A549 (cell line): ENCODE measurements around the gene RASGRP1. TPM values are rescaled to one million over a fixed set of nuclear protein-coding genes. Genes with fewer than 3 reads are reported as not detected.
A peak's percentile ranks its signal among the peaks of the same experiment; 100 is the strongest.

Source experiments
- ATAC-seq, 2 experiments: fragments of 200-7000 bp in 1 of 2; fragments of >200 bp in 1 of 2; cut with Nextera tagmentation in 1 of 2; cut with Tn5 transposase in 1 of 2; 3 replicates each; pipeline versions ENCODE4 v1.8.0 to v1.9.1; 2018 to 2020; ENCODE audit warnings: mild to moderate bottlenecking in 1 of 2, moderate library complexity in 1 of 2
- CTCF ChIA-PET: fragments of 300-600 bp; sonication (Branson Sonifier 250); formaldehyde crosslinking; extraction: SDS; loops from one replicate; lab custom pipeline; 2021; ENCODE audit warnings: antibody characterized with exemption, inconsistent platforms; lab: Yijun Ruan, JAX
- POLR2A ChIA-PET: fragments of 350-600 bp; formaldehyde crosslinking; extraction: SDS; loops from one replicate; lab custom pipeline; 2021; ENCODE audit warnings: antibody characterized with exemption, inconsistent platforms; lab: Yijun Ruan, JAX
- DNase-seq, 2 experiments: peaks; one replicate each; pipeline versions ENCODE4 v3.0.0 to v3.0.0-alpha.2; 2011 to 2016; ENCODE audit warnings: low read depth in 1 of 2, low spot score in 1 of 2
- FAIRE-seq: peaks from 2 replicates; lab custom pipeline; 2011; peaks lifted over from hg19 to GRCh38; lab: Jason Lieb, UNC
- H3K27ac ChIP-seq, 2 experiments: fragments of >200 bp; sonication (Bioruptor Twin); formaldehyde crosslinking; 3 replicates each; pipeline ENCODE4 v1.5.1; 2016 to 2017
- H3K4me1 ChIP-seq: fragments of >200 bp; sonication (Bioruptor Twin); formaldehyde crosslinking; 3 replicates; pipeline ENCODE4 v1.6.1; 2016
- H3K4me2 ChIP-seq: fragments of >200 bp; sonication (Bioruptor Twin); formaldehyde crosslinking; 3 replicates; pipeline ENCODE4 v1.6.1; 2016
- H3K4me3 ChIP-seq: fragments of >200 bp; sonication (Bioruptor Twin); formaldehyde crosslinking; 3 replicates; pipeline ENCODE4 v1.5.1; 2016
- H3K9me3 ChIP-seq: fragments of >200 bp; sonication (Bioruptor Twin); formaldehyde crosslinking; 3 replicates; pipeline ENCODE4 v1.6.1; 2016
- BHLHE40 ChIP-seq: IDR thresholded peaks from 2 replicates; pipeline ENCODE4 v1.6.1; 2012; ENCODE audit warnings: low read depth, low read length, inconsistent platforms
- CBX8 ChIP-seq: fragments of 200-600 bp; sonication (generic); IDR thresholded peaks from 2 replicates; pipeline ENCODE4 v1.6.1; 2016
- CHD2 ChIP-seq: fragments of 150-350 bp; IDR thresholded peaks from 2 replicates; pipeline ENCODE4 v1.6.1; 2014; ENCODE audit warnings: low read length; ENCODE audit not compliant: partially characterized antibody
- FOSB ChIP-seq: fragments of 250-450 bp; sonication (Bioruptor Pico); IDR thresholded peaks from 2 replicates; pipeline ENCODE4 v1.5.0; 2020; ENCODE audit warnings: mild to moderate bottlenecking, moderate library complexity
- HDAC2 ChIP-seq: fragments of 200-600 bp; sonication (generic); IDR thresholded peaks from 2 replicates; pipeline ENCODE4 v1.6.1; 2016
- HEYL ChIP-seq: fragments of 250-450 bp; sonication (Bioruptor Pico); IDR thresholded peaks from 2 replicates; pipeline ENCODE4 v1.8.0; 2021; ENCODE audit warnings: mild to moderate bottlenecking, moderate library complexity
- HOXB13 ChIP-seq: fragments of 250-450 bp; sonication (Bioruptor Pico); IDR thresholded peaks from 2 replicates; pipeline ENCODE4 v1.5.0; 2020; ENCODE audit warnings: low read depth, mild to moderate bottlenecking, moderate library complexity
- JUN ChIP-seq, 2 experiments: fragments of >200 bp; sonication (Bioruptor Twin); formaldehyde crosslinking; IDR thresholded peaks; 2 replicates in 1 of 2; 3 replicates in 1 of 2; pipeline ENCODE4 v1.6.1; 2016 to 2017
- JUNB ChIP-seq: fragments of >200 bp; sonication (Bioruptor Twin); formaldehyde crosslinking; IDR thresholded peaks from 2 replicates; pipeline ENCODE4 v1.6.1; 2016
- KDM1A ChIP-seq: fragments of 200-600 bp; sonication (generic); IDR thresholded peaks from 2 replicates; pipeline ENCODE4 v1.6.1; 2016; ENCODE audit warnings: low read depth, mild to moderate bottlenecking
- MYC ChIP-seq: IDR thresholded peaks from 2 replicates; pipeline ENCODE4 v1.6.1; 2012; ENCODE audit warnings: mild to moderate bottlenecking, inconsistent platforms, low read length, improper control_type of control experiment, borderline replicate concordance
- NPAS2 ChIP-seq: fragments of 250-450 bp; sonication (Bioruptor Pico); IDR thresholded peaks from 2 replicates; pipeline ENCODE4 v1.8.0; 2022; ENCODE audit warnings: mild to moderate bottlenecking, moderate library complexity, borderline replicate concordance
- POLR2A ChIP-seq: IDR thresholded peaks from 2 replicates; pipeline ENCODE4 v1.6.1; 2012; ENCODE audit warnings: mild to moderate bottlenecking, low read length
- RAD21 ChIP-seq, 2 experiments: fragments of >200 bp in 1 of 2; sonication (Bioruptor Twin) in 1 of 2; formaldehyde crosslinking in 1 of 2; IDR thresholded peaks in 1 of 2; conservative IDR thresholded peaks in 1 of 2; 2 replicates in 1 of 2; 3 replicates in 1 of 2; pipeline ENCODE4 v1.6.1; 2012 to 2018; ENCODE audit warnings: inconsistent platforms in 1 of 2
- SMC3 ChIP-seq: fragments of >200 bp; sonication (Bioruptor Twin); formaldehyde crosslinking; IDR thresholded peaks from 3 replicates; pipeline ENCODE4 v1.6.1; 2018; ENCODE audit warnings: inconsistent platforms
- TP53 ChIP-seq: fragments of 250-450 bp; sonication (Bioruptor Pico); IDR thresholded peaks from 2 replicates; pipeline ENCODE4 v1.5.0; 2021; ENCODE audit warnings: mild to moderate bottlenecking, moderate library complexity
- ZFP36 ChIP-seq: fragments of 450-650 bp; IDR thresholded peaks from 2 replicates; pipeline ENCODE4 v1.6.1; 2014; ENCODE audit warnings: borderline replicate concordance; ENCODE audit not compliant: partially characterized antibody
- ZSCAN20 ChIP-seq: fragments of 250-450 bp; sonication (Bioruptor Pico); IDR thresholded peaks from 2 replicates; pipeline ENCODE4 v1.8.0; 2022; ENCODE audit warnings: mild to moderate bottlenecking, moderate library complexity
- WGBS: methylation state at CpG from one replicate; pipeline ENCODE4 v1.1.6; 2017; ENCODE audit errors: missing lambda C conversion rate; 5-methylcytosine and 5-hydroxymethylcytosine counted together
- polyA plus RNA-seq, 4 experiments: library from polyadenylated mRNA; depleted of rRNA in 3 of 4; stranded (reverse); fragments of >200 nt; fragmentation: RNase III in 1 of 4; extraction: RNeasy Plus Mini Kit Qiagen cat#74134 plus additional on column Dnase treatment in 1 of 4; gene quantifications; 2 replicates in 3 of 4; 3 replicates in 1 of 4; pipeline ENCODE4 v1.2.3, GENCODE V29; 2011 to 2017
- TF ChIP-seq, protein P1 (sequence below): fragments of 250-450 bp; sonication (Bioruptor Pico); IDR thresholded peaks from 2 replicates; pipeline ENCODE4 v1.5.0; 2020; ENCODE audit warnings: low read depth, mild to moderate bottlenecking, moderate library complexity
- TF ChIP-seq, protein P2 (sequence below): fragments of >200 bp; sonication (Bioruptor Twin); formaldehyde crosslinking; IDR thresholded peaks from 3 replicates; pipeline ENCODE4 v1.5.1; 2016
- TF ChIP-seq, protein P3 (sequence below): fragments of >200 bp; sonication (Bioruptor Twin); formaldehyde crosslinking; IDR thresholded peaks from 3 replicates; pipeline ENCODE4 v1.6.1; 2016
- TF ChIP-seq, protein P4 (sequence below): fragments of >200 bp; sonication (Bioruptor Twin); formaldehyde crosslinking; IDR thresholded peaks from 2 replicates; pipeline ENCODE4 v1.6.1; 2016

RASGRP1 gene
- polyA plus RNA-seq, 2 of the 4 experiments (the other 2 are of a cell fraction): 0.70 to 1.2 TPM

DNA sequence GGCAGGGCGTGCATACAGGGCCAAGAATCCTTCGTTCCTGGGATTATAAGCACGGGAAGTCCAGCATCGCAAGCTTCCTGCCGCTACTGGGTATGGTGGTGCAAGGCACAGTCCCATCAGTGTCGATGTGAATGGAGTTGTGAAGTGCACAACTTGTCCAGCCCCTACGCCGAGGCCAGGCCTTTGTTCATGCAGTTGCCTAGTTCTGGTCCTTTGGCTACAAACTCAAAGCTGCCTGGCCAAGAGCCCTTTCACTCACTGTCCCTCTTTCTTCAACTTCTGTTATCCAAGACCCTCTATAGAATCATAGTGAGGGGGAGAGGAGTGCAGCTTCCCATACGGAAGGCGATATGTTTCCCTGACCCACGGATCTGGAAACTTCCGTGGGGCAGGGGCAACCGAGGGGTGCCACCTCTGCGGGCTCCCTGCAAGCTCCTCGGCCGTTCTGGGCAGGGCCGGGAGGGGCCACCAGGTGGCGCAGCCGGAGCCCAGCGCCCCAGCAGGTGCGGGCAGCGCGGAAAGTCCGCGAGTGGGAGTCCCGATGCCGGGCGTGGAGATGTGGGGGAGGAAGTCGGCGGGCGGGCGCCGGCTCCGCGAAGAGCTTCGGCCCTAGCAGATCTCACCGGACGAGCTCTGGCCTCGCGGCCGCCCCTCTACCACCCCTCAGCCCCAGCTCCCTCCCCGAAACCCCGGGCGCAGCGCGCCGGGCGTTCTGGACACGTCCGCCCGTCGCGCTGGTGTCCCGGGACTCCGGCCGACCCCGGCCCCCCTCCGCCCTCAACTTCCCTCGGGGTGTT is 693 bp downstream of the RASGRP1 start:
- peak; percentile 93 to 97 for ATAC-seq
- Histone ChIP-seq H3K27ac (peak overlapping the region; percentile 58 to 86; a peak in 5 of 6 replicates), H3K4me2 (peak overlapping the region; percentile 82), H3K9me3 (no peaks in the 10 kb centered on the region), H3K4me3 (peak overlapping the region; percentile 60), H3K4me1 (no peaks in the 10 kb centered on the region)
- CTCF ChIA-PET: interaction anchor here (0.5 to 3.2 kb wide), 61 partner anchors 10 to 752 kb away, joined by 3 to 40 read pairs (median 5); partner anchors contain the start of gene FAM98B
- DNase-seq: peak; percentile 18 to 50
- FAIRE-seq: no peak
- 47% methylated on average over 9 of the region's 59 CpGs for WGBS
- TF ChIP-seq RAD21 (conservative IDR thresholded peaks at IDR 0.05 in 1 of 2, IDR thresholded peaks at IDR 0.05 in 1 of 2): peak; percentile 33 to 65; a peak in 4 of 5 replicates
- no peak for TF ChIP-seq JUNB
- no peak for TF ChIP-seq CBX8
- TF ChIP-seq, protein P1, sequence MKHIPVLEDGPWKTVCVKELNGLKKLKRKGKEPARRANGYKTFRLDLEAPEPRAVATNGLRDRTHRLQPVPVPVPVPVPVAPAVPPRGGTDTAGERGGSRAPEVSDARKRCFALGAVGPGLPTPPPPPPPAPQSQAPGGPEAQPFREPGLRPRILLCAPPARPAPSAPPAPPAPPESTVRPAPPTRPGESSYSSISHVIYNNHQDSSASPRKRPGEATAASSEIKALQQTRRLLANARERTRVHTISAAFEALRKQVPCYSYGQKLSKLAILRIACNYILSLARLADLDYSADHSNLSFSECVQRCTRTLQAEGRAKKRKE (CRISPR knock-in tag): no peak
- TF ChIP-seq, protein P2, sequence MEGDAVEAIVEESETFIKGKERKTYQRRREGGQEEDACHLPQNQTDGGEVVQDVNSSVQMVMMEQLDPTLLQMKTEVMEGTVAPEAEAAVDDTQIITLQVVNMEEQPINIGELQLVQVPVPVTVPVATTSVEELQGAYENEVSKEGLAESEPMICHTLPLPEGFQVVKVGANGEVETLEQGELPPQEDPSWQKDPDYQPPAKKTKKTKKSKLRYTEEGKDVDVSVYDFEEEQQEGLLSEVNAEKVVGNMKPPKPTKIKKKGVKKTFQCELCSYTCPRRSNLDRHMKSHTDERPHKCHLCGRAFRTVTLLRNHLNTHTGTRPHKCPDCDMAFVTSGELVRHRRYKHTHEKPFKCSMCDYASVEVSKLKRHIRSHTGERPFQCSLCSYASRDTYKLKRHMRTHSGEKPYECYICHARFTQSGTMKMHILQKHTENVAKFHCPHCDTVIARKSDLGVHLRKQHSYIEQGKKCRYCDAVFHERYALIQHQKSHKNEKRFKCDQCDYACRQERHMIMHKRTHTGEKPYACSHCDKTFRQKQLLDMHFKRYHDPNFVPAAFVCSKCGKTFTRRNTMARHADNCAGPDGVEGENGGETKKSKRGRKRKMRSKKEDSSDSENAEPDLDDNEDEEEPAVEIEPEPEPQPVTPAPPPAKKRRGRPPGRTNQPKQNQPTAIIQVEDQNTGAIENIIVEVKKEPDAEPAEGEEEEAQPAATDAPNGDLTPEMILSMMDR: peak; percentile 72
- peak; percentile 87 for TF ChIP-seq SMC3
- POLR2A ChIA-PET: interaction anchor here (1.0 to 1.5 kb wide), 3 partner anchors 84 to 311 kb away, joined by 3 to 5 read pairs (median 3); partner anchors contain the start of genes FAM98B and SPRED1

DNA sequence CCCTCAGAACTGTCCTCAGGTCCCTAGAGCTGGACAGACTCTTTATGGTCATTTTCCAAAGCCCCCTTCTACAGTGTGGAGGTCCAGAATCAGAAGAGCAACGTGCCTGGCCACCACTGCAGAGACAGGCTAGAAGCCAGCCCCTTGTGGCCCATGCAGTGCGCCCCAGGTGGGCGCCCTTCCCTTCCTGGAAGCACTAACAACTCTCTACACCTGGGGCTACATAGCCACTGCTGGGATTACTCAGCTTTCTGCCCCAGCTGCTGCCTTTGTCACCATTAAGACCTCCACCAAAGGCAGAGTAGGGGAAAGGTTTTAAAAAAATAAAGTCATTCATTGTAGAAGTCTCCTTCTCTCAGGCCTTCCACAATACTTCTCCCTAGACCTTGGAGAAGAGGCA is 2.3 kb downstream of the RASGRP1 start:
- FAIRE-seq: no peak
- no peak overlapping the region for H3K27ac ChIP-seq
- no peaks in the 10 kb centered on the region for H3K4me1 ChIP-seq
- 71% methylated on average over 3 of the region's 3 CpGs for WGBS
- no peak overlapping the region for H3K4me2 ChIP-seq
- CTCF ChIA-PET: interaction anchor here (0.9 to 3.2 kb wide), 5 partner anchors 10 to 121 kb away, joined by 3 to 40 read pairs (median 6); no protein-coding TSS in a partner anchor
- no peak for DNase-seq
- no peak for ATAC-seq
- H3K9me3 ChIP-seq: no peaks in the 10 kb centered on the region
- no peak overlapping the region for H3K4me3 ChIP-seq
- POLR2A ChIA-PET: no interaction called here
- no peak for TF ChIP-seq HDAC2
- TF ChIP-seq NPAS2 (CRISPR knock-in tag): no peak
- no peak for TF ChIP-seq KDM1A
- no peak for TF ChIP-seq HEYL (CRISPR knock-in tag)
- TF ChIP-seq POLR2A: no peak
- no peak for TF ChIP-seq SMC3
- no peak for TF ChIP-seq HOXB13 (CRISPR knock-in tag)
- TF ChIP-seq JUN (IDR thresholded peaks at IDR 0.05): no peak
- no peak for TF ChIP-seq CBX8
- no peak for TF ChIP-seq MYC
- TF ChIP-seq ZSCAN20: no peak
- no peak for TF ChIP-seq CHD2
- TF ChIP-seq ZFP36: no peak
- TF ChIP-seq BHLHE40: no peak
- TF ChIP-seq, protein P3, sequence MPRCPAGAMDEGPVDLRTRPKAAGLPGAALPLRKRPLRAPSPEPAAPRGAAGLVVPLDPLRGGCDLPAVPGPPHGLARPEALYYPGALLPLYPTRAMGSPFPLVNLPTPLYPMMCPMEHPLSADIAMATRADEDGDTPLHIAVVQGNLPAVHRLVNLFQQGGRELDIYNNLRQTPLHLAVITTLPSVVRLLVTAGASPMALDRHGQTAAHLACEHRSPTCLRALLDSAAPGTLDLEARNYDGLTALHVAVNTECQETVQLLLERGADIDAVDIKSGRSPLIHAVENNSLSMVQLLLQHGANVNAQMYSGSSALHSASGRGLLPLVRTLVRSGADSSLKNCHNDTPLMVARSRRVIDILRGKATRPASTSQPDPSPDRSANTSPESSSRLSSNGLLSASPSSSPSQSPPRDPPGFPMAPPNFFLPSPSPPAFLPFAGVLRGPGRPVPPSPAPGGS: no peak
- TF ChIP-seq TP53: no peak
- TF ChIP-seq, protein P4, sequence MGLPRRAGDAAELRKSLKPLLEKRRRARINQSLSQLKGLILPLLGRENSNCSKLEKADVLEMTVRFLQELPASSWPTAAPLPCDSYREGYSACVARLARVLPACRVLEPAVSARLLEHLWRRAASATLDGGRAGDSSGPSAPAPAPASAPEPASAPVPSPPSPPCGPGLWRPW: no peak
- no peak for TF ChIP-seq FOSB (CRISPR knock-in tag)
